SJCRH30 (cell line): ENCODE results near the gene NLRP2B. TPM values are rescaled to one million over a fixed set of nuclear protein-coding genes. Genes with fewer than 3 reads are reported as not detected.
A peak's percentile ranks its signal among the peaks of the same experiment; 100 is the strongest.
"Not testable (repeated sequence)": the region's sequence is repeated elsewhere in the genome, so short reads cannot be mapped to it uniquely, and the experiment has no call there.

Source experiments
- DNase-seq, 2 experiments: peaks; one replicate each; pipeline ENCODE4 v3.0.0-alpha.2; 2015 to 2020
- H3K27ac ChIP-seq: fragments of 250-450 bp; sonication (Bioruptor Pico); 2 replicates; pipeline ENCODE4 v1.5.1; 2020; ENCODE audit warnings: mild to moderate bottlenecking, moderate library complexity
- H3K27me3 ChIP-seq: fragments of 250-450 bp; sonication (Bioruptor Pico); 2 replicates; pipeline ENCODE4 v1.5.1; 2020; ENCODE audit warnings: mild to moderate bottlenecking, moderate library complexity
- H3K36me3 ChIP-seq: fragments of 250-450 bp; sonication (Bioruptor Pico); 2 replicates; pipeline ENCODE4 v1.5.1; 2020; ENCODE audit warnings: mild to moderate bottlenecking, moderate library complexity
- H3K4me1 ChIP-seq: fragments of 250-450 bp; sonication (Bioruptor Pico); 2 replicates; pipeline ENCODE4 v1.5.1; 2020; ENCODE audit warnings: mild to moderate bottlenecking, moderate library complexity
- H3K4me3 ChIP-seq: fragments of 250-450 bp; sonication (Bioruptor Pico); 2 replicates; pipeline ENCODE4 v1.5.1; 2020; ENCODE audit warnings: mild to moderate bottlenecking, moderate library complexity
- H3K9me3 ChIP-seq: fragments of 250-450 bp; sonication (Bioruptor Pico); replicated peaks from 2 replicates; pipeline ENCODE4 v1.5.1; 2020; ENCODE audit warnings: mild to moderate bottlenecking, moderate library complexity
- total RNA-seq: library from RNA; depleted of rRNA; stranded (reverse); fragments of >200 nt; shearing (Covaris generic); gene quantifications from 2 replicates; pipeline ENCODE4 v1.2.3, GENCODE V29; 2014; rRNA removed

NLRP2B gene
- total RNA-seq, result not detected in 2 replicates

DNA sequence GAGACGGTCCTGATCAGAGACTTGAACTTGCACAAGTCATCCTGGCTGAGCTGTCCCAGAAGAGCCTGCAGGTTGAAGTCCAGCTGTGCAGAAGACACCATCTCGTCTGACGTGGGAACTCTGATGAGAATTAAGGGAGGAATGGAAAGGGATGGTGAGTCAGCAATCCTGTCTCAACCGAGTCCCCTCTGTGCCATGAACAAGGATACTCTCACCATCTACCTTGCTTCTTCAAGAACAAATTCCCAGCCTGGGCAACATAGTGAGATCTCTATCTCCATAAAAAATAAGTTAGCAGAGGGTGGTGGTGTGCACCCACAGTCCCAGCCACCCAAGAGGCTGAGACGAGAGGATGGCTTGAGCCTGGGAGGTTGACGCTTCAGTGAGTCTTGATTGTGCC is at the start of gene NLRP2B:
Gene NLRP2B (minus strand): TSS at position 101 of the 400 bp plus-strand sequence.
- no peaks in the 10 kb centered on the region for H3K9me3 ChIP-seq
- no peaks in the 10 kb centered on the region for H3K4me1 ChIP-seq
- H3K4me3 ChIP-seq, result no peak within 1 kb of the TSS
- H3K27ac ChIP-seq, result no peak within 1 kb of the TSS
- DNase-seq, result no peak
- no peaks in the 10 kb centered on the region for H3K27me3 ChIP-seq
- H3K36me3 ChIP-seq, result no peaks in the 10 kb centered on the region

DNA sequence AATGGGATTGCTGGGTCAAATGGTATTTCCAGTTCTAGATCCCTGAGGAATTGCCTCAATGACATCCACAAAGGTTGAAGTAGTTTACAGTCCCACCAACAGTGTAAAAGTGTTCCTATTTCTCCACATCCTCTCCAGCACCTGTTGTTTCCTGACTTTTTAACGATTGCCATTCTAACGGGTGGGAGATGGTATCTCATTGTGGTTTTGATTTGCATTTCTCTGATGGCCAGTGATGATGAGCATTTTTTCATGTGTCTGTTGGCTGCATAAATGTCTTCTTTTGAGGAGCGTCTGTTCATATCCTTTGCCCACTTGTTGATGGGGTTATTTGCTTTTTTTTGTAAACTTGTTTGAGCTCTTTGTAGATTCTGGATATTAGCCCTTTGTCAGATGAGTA is 45.9 kb upstream of the NLRP2B start:
- H3K27me3 ChIP-seq, H3K36me3 ChIP-seq, H3K27ac ChIP-seq, DNase-seq, H3K4me1 ChIP-seq, H3K9me3 ChIP-seq, H3K4me3 ChIP-seq: not testable (repeated sequence)

DNA sequence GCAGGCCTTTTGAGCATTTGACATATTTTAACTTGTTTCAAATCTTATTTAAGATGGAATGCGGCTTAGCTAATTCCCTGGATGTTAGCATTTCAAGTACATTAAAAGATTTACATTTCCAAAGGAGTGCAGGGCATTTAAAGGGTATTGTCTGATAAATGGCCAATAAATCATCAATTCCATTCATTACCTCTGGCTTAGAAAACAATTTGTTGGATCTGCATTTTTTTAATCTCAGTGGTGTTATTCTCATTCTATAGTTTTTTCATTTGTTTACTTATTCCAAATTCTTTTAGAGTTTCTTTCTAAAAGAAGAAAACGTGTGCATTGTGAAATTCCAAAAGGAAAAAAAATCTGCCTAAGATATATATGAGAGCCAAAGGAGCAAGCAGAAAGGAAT is 1.3 kb upstream of the NLRP2B start:
- no peak overlapping the region for H3K27ac ChIP-seq
- H3K9me3 ChIP-seq, result no peaks in the 10 kb centered on the region
- no peak overlapping the region for H3K4me3 ChIP-seq
- no peaks in the 10 kb centered on the region for H3K36me3 ChIP-seq
- H3K27me3 ChIP-seq, result no peaks in the 10 kb centered on the region
- no peak for DNase-seq
- H3K4me1 ChIP-seq, result no peaks in the 10 kb centered on the region

DNA sequence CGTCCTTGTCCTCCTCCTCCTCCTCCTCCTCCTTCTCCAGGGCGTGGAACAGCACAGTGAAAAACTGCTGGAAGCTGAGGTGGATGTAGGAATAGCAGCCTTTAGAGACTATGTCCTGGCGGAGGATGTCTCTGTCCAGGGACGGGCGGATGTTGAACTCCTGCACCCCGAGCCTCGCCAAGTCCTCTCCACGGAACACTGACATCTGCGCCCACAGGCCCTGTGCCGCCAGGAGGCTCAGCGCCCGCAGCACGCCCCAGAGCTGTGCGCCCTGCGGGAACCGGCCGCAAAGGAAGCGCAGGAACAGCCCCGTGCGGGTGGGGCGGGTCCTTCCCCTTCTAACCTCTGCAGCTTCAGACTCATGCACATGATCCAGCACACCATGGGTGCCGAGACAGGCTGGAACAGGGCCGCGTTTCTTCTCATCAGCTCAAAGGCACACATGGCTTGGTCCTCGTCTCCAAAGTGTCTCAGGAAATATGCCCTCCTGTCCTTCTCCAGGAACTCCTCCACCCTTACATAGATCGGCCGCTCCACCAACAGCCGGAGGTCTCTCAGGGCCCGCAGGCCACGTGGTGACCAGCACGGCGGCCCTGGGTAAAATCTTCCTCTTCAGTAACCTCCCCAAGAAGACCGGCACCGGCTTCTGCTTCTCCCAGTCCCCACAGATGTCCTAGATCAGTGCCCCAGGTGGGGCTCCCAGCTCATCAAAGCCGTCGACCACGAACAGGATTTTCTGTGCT is 1.2 kb downstream of the NLRP2B start:
- Histone ChIP-seq H3K36me3 (no peaks in the 10 kb centered on the region), H3K9me3 (no peaks in the 10 kb centered on the region), H3K4me1 (no peaks in the 10 kb centered on the region), H3K27ac (no peak overlapping the region), H3K4me3 (no peak overlapping the region), H3K27me3 (no peaks in the 10 kb centered on the region)
- DNase-seq, result no peak

DNA sequence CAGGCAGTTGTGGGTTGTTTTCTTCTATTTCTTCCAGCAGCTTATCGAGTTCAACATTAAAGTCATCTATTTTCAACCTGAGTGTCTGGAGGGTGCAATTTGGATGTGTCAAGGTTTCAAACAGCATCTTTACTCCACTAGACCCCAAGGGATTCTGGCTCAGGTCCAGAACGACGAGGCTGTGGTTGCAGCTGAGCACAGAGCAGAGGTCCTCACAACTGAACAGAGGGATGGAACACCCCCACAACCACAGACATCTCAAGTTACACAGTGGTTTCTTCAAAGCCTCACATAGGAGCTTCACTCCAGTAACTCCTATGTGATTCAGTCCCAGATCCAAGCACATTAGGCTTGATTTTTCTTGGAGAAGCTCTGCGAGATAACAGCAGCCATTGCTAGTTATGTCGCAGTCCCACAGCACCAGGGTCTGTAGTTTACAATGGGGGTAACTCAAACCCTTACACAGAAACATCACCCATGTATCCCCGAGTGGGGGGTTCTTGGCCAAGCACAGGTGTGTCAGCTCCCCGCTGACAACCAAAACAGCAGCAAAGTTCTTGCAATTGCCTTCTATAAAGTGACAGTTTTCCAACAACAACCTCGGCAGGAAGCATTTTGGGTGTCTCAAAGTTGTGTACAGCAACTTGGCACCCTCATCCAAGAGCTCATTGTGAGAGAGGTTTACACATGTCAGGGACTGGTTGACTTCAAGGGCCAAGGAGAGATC is 2.8 kb downstream of the NLRP2B start:
- no peaks in the 10 kb centered on the region for H3K4me1 ChIP-seq
- H3K27ac ChIP-seq, result no peak overlapping the region
- H3K27me3 ChIP-seq, result no peaks in the 10 kb centered on the region
- peak; percentile 21 to 58 for DNase-seq
- H3K9me3 ChIP-seq, result no peaks in the 10 kb centered on the region
- H3K36me3 ChIP-seq, result no peaks in the 10 kb centered on the region
- H3K4me3 ChIP-seq, result no peak overlapping the region

DNA sequence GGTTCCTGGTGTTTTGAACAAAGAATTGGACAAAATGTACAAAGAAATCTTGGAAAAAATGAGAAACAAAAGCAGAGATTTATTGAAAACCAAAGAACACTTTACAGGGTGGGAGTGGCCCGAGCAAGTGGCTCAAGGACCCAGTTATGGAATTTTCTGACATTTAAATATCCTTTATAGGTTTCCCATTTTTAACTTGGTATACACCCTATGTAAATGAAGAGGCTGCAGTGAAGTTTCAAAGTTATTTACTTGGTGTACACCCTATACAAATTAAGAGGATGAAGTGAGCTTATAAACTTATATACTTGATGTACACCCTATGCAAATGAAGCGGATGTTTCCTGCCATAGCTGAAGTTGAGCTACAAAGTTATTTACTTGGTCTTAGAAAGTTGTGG is 4.7 kb downstream of the NLRP2B start:
- Histone ChIP-seq H3K4me3 (no peak overlapping the region), H3K4me1 (no peaks in the 10 kb centered on the region), H3K36me3 (no peaks in the 10 kb centered on the region), H3K9me3 (no peaks in the 10 kb centered on the region), H3K27me3 (no peaks in the 10 kb centered on the region), H3K27ac (no peak overlapping the region)
- no peak for DNase-seq

DNA sequence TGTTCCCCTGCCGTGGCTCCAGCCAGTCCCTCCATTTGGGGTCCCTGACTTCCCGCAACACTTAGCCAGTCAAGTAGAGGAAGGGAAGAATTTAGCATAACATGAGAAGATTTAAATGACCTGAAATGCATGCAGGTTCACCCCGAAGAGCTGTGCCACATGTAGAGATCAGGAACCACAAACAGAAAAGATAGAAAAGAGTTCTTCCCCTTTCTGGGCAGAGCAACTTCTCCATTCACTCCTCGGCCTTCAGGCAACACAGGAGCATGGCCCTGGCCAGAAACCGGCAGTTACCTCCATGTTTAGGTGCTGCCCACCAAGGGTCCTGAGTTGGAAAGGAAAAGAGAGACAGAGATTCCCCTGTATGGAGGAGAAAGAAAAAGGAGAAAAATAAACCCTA is 5.2 kb downstream of the NLRP2B start:
- Histone ChIP-seq H3K27me3 (no peaks in the 10 kb centered on the region), H3K9me3 (no peaks in the 10 kb centered on the region), H3K4me3 (no peak overlapping the region), H3K4me1 (no peaks in the 10 kb centered on the region), H3K36me3 (no peaks in the 10 kb centered on the region), H3K27ac (no peak overlapping the region)
- DNase-seq, result no peak

DNA sequence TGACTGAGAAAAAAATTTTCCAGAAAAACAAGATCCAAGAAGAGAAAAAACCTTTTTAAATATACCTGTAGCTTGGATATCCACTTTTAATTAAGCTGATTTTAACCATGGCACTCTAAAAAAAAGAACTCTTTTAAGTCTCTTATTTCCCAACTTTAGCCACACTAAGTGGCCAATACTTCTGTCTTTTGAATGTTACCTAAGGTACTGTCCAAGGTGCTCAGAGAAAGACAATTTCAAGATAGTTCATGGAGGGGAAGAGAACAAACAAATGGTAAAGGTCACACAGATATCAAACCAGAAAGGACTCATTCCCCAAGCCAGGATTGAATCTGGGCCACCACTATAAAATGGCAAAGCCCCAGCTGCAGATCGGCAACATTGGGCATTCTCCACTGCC is 10.1 kb downstream of the NLRP2B start:
- no peaks in the 10 kb centered on the region for H3K27me3 ChIP-seq
- H3K36me3 ChIP-seq, result no peaks in the 10 kb centered on the region

DNA sequence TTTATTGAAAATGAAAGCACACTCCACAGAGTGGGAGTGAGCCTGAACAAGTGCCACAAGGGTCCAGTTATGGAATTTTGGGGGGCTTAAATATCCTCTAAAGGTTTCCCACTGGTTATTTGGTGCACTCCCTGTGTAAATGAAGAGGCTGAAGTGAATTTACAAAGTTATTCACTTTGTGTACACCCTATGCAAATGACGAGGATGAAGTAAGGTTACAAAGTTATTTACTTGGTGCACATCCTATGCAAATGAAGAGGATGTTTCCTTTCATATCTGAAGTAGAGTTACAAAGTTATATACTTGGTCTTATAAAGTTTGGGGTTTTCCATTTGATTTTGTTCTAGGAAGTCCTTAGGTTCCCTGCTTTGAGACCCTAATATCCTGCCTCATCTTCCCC is 13.1 kb downstream of the NLRP2B start:
- no peak for DNase-seq
- Histone ChIP-seq H3K4me1 (no peaks in the 10 kb centered on the region), H3K4me3 (no peak overlapping the region), H3K27me3 (no peaks in the 10 kb centered on the region), H3K27ac (no peak overlapping the region), H3K9me3 (no peaks in the 10 kb centered on the region), H3K36me3 (no peaks in the 10 kb centered on the region)

More for the DNA sequence above, 10.1 kb downstream of the NLRP2B start:
- no peaks in the 10 kb centered on the region for H3K9me3 ChIP-seq
- no peaks in the 10 kb centered on the region for H3K4me1 ChIP-seq
- H3K4me3 ChIP-seq, result no peak overlapping the region
- H3K27ac ChIP-seq, result no peak overlapping the region
- no peak for DNase-seq

DNA sequence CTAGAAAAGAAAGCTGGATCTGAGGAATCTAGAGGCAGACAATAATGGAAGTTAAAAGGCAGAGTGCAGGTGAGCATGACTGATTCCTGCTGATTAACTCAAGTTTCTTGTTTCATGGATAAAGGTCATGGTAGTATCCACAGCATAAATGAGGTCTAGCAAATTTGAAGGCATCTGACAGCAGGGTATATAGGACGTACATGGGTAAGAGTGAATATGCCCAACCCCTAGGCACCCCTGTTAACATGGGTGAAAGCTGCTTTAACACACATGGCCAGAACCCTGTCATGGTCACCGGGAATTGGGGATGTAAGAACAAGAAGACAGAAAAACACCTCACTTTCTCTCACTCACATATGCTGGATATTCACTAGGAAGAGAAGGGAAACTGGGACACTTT is 25.0 kb downstream of the NLRP2B start:
- H3K27ac ChIP-seq, result no peak overlapping the region
- no peaks in the 10 kb centered on the region for H3K36me3 ChIP-seq
- H3K4me1 ChIP-seq, result no peaks in the 10 kb centered on the region
- DNase-seq, result no peak
- no peaks in the 10 kb centered on the region for H3K27me3 ChIP-seq
- H3K9me3 ChIP-seq, result no peaks in the 10 kb centered on the region
- H3K4me3 ChIP-seq, result no peak overlapping the region

DNA sequence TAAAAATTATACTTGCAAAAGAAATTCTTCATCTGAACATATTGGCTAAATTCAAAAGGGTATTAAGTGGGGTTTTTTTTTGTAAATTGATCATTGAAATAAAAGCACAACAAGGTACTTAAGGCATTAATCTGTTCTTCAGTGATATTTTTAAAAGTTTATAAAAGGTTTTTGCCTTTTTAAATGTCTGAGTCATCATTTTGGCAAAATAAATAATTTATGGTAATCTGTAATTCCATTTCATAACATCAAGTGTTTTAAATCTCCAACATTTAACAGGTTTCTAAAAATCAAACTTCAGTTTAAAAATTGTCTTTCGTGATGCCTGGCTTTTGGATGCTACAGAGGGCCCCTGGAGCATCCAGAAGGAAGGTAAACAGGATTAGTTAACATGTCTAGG is 27.4 kb downstream of the NLRP2B start:
- Histone ChIP-seq H3K4me1 (no peaks in the 10 kb centered on the region), H3K27me3 (no peaks in the 10 kb centered on the region), H3K9me3 (no peaks in the 10 kb centered on the region), H3K27ac (no peak overlapping the region), H3K36me3 (no peaks in the 10 kb centered on the region), H3K4me3 (no peak overlapping the region)
- DNase-seq, result no peak

DNA sequence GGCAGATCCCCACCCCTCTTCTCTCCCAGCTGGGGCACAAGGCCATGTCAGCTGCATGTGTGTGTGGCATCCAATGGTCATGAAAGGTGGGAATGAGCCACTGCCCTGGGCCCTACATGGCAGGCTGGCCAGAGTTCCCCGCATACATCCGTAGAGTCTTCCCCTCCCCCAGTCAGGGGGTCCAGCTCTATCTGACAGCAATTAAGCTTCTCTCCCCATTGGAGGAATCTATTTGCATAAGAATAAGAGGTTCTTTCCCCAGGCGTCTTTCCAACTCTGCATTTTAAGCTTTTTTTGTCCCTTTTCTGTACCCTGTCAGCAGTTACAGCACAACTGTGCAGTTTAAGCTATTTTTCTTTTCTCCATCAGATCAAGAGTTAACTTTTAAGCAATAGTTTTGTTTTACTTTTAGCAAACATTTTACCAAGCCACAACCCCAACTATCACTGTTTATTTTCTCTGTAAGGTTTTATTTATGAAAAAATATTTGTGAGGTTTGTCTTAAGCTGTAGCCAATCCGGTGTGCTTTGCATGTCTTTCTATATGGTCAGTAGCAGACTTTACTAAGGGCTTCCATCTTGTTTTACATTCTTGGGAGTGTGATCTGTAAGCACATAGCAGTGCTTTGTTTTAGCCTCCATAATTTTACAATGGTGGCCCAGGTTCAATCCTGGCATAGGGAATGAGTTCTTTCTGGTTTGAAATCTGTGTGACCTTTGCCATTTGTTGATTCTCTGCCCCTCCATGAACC is 28.7 kb downstream of the NLRP2B start:
- no peak overlapping the region for H3K4me3 ChIP-seq
- H3K9me3 ChIP-seq, result no peaks in the 10 kb centered on the region
- H3K4me1 ChIP-seq, result no peaks in the 10 kb centered on the region
- H3K36me3 ChIP-seq, result no peaks in the 10 kb centered on the region
- no peak overlapping the region for H3K27ac ChIP-seq
- no peaks in the 10 kb centered on the region for H3K27me3 ChIP-seq
- no peak for DNase-seq

DNA sequence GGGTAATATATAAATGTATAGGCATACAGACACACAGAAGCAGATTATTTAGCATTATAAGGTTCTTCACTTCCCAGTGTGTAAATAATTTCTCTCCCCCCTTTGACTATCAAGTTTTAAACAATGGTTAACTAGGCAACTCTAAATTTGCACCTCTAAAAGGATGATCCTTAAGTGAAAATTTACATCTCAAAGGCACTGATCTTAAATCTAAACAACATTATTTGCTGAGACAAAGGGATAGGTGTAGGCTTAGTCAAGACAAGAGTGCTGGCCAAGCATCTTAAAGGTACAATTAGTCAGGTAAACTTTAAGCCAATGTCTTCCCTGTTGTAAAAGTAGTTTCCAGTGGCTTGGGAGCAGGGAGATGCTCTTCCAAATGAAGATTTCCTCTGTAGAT is 33.0 kb downstream of the NLRP2B start:
- H3K4me1 ChIP-seq, result no peaks in the 10 kb centered on the region
- no peak for DNase-seq
- H3K27ac ChIP-seq, result no peak overlapping the region
- H3K4me3 ChIP-seq, result no peak overlapping the region
- H3K9me3 ChIP-seq, result no peaks in the 10 kb centered on the region
- no peaks in the 10 kb centered on the region for H3K36me3 ChIP-seq
- no peaks in the 10 kb centered on the region for H3K27me3 ChIP-seq

DNA sequence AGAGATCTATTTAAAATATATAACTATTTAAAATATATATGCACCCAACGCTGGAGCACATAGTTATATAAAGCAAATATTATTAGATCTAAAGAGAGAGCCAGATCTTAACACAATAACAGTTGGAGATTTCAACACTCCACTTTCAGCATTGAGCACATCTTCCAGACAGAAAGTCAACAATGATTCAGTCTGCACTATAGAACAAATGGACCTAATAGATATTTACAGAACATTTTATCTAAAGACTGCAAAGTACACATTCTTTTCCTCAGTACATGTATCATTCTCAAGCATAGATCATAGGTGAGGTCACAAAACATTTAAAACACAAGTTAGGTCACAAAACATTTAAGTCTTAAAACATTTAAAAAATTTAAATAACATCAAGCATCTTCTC is 36.4 kb downstream of the NLRP2B start:
- Histone ChIP-seq H3K36me3 (no peaks in the 10 kb centered on the region), H3K27ac (no peak overlapping the region), H3K4me1 (no peaks in the 10 kb centered on the region), H3K4me3 (no peak overlapping the region), H3K27me3 (no peaks in the 10 kb centered on the region), H3K9me3 (no peaks in the 10 kb centered on the region)
- DNase-seq, result no peak

DNA sequence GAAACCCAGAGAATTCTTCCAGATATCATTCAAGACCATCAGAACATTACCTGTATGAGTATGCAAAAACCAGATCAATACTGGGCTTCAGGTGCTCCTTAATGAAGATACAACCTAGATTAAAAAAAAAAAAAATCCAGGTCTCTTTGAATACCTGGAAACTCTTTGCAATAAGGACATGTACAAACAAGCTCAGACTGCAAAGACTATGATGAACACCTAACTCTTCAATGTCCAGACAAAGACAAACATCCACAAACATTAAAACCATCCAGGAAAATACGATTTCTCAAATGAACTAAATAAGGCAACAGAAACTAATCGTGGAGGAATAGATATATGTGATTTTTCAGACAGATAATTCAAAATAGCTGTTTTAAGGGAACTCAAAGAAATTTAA is 38.7 kb downstream of the NLRP2B start:
- Histone ChIP-seq H3K9me3 (no peaks in the 10 kb centered on the region), H3K27ac (no peak overlapping the region), H3K4me3 (no peak overlapping the region), H3K4me1 (no peaks in the 10 kb centered on the region), H3K27me3 (no peaks in the 10 kb centered on the region), H3K36me3 (no peaks in the 10 kb centered on the region)
- no peak for DNase-seq
